PFSK-1 (cell line): ENCODE measurements around the gene TMEM163.

Source experiments
- FOXP2 ChIP-seq: optimal IDR thresholded peaks from 2 replicates; pipeline ENCODE3; 2011; ENCODE audit warnings: borderline replicate concordance, control low read depth, inconsistent platforms; ENCODE audit not compliant: insufficient read depth; ENCODE audit errors: extremely low read length, extremely low read depth
- POLR2AphosphoS5 ChIP-seq: IDR thresholded peaks from 2 replicates; pipeline ENCODE4 v1.6.1; 2012; ENCODE audit warnings: low read depth, mild to moderate bottlenecking, control low read depth, low read length, moderate library complexity
- SIN3A ChIP-seq: IDR thresholded peaks from 2 replicates; pipeline ENCODE4 v1.6.1; 2012; ENCODE audit warnings: mild to moderate bottlenecking, low read length, moderate library complexity, borderline replicate concordance; ENCODE audit not compliant: insufficient read depth
- TAF1 ChIP-seq: IDR thresholded peaks from 2 replicates; pipeline ENCODE4 v1.6.1; 2012; ENCODE audit warnings: low read length, control low read depth, borderline replicate concordance; ENCODE audit not compliant: insufficient read depth
- TF ChIP-seq, protein P1 (sequence below), 2 experiments: IDR thresholded peaks; 2 replicates each; pipeline versions ENCODE4 v1.6.1 to v1.8.0; 2011 to 2012; ENCODE audit warnings: low read depth in 2 of 2, low read length in 2 of 2, control low read depth in 1 of 2, inconsistent platforms in 1 of 2, mild to moderate bottlenecking in 1 of 2, moderate library complexity in 1 of 2; ENCODE audit not compliant: insufficient read depth in 1 of 2

The TMEM163 gene

DNA sequence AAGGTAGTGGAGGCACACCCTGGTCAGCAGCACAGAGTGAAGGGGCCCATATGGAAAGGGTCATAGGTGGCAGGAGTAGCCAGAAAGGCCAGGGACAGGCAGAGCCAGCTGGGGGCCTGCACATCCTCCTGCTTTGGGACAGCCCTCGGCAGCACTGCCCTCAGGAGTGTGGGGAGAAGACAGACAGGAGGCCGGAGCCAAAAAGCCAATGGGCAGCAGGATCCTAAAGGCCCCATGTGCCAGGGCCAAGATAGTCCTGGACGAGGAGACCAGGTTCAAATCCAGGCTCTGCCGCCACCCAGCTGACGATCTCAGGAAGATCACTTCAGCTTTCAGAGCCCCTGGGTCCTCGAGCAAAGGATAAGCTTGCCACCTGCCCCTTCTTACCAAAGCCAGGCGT is 220.1 kb downstream of the TMEM163 start:
- TF ChIP-seq FOXP2 (no peak), TAF1 (no peak), POLR2AphosphoS5 (no peak), SIN3A (no peak)
- TF ChIP-seq, protein P1, sequence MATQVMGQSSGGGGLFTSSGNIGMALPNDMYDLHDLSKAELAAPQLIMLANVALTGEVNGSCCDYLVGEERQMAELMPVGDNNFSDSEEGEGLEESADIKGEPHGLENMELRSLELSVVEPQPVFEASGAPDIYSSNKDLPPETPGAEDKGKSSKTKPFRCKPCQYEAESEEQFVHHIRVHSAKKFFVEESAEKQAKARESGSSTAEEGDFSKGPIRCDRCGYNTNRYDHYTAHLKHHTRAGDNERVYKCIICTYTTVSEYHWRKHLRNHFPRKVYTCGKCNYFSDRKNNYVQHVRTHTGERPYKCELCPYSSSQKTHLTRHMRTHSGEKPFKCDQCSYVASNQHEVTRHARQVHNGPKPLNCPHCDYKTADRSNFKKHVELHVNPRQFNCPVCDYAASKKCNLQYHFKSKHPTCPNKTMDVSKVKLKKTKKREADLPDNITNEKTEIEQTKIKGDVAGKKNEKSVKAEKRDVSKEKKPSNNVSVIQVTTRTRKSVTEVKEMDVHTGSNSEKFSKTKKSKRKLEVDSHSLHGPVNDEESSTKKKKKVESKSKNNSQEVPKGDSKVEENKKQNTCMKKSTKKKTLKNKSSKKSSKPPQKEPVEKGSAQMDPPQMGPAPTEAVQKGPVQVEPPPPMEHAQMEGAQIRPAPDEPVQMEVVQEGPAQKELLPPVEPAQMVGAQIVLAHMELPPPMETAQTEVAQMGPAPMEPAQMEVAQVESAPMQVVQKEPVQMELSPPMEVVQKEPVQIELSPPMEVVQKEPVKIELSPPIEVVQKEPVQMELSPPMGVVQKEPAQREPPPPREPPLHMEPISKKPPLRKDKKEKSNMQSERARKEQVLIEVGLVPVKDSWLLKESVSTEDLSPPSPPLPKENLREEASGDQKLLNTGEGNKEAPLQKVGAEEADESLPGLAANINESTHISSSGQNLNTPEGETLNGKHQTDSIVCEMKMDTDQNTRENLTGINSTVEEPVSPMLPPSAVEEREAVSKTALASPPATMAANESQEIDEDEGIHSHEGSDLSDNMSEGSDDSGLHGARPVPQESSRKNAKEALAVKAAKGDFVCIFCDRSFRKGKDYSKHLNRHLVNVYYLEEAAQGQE (IDR thresholded peaks at IDR 0.05; ENCODE audit: insufficient read depth in 1 of 2, low read depth in 2 of 2, low read length in 2 of 2) = no peak

DNA sequence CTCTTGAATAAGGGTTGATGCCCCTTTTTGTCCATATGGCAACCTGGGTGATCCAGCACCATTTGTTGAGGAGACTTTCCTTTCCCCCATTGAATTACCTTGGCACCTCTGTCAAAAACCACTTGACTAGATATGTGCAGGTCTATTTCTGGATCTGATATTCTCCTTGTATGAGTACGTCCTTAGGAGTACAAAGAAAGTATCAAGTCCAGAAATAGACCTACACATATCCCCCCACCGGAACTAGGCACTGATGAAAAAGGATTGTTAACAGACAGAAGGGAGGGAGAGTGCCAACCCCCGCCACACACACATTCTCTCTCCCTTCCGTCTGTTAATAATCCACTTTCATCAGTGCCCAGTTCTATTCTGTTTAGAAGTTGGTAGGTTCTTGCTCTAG is 225.0 kb downstream of the TMEM163 start:
- TF ChIP-seq SIN3A (no peak), POLR2AphosphoS5 (no peak), TAF1 (no peak), FOXP2 (no peak)
- TF ChIP-seq, protein P1 (IDR thresholded peaks at IDR 0.05; ENCODE audit: insufficient read depth in 1 of 2, low read depth in 2 of 2, low read length in 2 of 2) = no peak

DNA sequence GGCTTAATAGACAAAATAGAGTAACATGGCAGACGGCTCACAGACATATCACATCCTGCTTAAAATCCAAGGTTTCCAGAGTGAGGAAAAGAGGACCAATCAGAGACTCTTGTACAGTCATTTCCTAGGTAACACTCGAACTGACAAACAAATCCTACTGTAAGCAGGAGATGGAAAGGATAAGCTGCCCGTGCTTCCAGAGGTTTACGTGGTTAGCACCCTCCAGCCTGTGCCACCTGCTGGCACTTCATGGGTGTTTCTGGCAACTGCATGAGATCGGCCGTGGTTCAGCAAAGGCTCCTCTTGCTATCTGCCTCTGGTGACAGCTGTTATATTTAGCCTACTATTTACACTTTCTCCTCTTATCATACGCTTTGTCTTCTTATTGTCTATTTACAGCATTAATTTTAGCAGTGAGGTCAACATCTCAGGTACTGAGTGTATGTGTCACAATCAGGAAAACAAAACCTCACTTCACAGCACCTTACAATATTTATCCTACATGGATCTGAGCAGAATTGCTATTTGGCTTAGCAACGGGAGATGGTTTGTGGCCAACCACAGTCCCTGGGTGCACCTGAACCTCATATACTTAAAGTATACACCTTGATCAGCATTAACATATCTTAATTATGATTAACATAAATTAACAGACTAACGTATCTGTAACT is 226.9 kb downstream of the TMEM163 start:
- TF ChIP-seq, protein P1 (IDR thresholded peaks at IDR 0.05; ENCODE audit: insufficient read depth in 1 of 2, low read depth in 2 of 2, low read length in 2 of 2) = no peak
- TF ChIP-seq TAF1 (no peak), FOXP2 (no peak)

DNA sequence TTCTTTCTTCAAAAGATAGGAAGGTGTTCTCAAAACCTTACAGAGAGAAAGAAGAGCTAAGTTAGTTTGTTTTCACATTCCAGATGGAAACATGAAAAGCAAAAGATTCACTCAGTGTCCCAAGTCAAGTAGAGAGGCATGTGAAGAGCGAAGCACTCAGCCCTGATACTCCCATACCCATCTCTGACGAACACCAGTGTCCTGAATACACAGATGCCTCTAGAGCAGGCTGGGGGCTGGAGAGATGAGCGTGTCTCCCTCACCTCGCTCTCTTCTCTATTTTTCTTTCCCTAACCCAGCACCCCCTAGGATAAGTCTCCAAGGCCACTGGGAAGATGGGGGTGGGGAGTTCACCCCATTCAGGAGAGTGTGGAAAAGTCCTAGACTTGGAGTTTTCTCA is 227.8 kb downstream of the TMEM163 start:
- TF ChIP-seq SIN3A (no peak), TAF1 (no peak), FOXP2 (no peak), POLR2AphosphoS5 (no peak)
- TF ChIP-seq, protein P1 (IDR thresholded peaks at IDR 0.05; ENCODE audit: insufficient read depth in 1 of 2, low read depth in 2 of 2, low read length in 2 of 2) = no peak

DNA sequence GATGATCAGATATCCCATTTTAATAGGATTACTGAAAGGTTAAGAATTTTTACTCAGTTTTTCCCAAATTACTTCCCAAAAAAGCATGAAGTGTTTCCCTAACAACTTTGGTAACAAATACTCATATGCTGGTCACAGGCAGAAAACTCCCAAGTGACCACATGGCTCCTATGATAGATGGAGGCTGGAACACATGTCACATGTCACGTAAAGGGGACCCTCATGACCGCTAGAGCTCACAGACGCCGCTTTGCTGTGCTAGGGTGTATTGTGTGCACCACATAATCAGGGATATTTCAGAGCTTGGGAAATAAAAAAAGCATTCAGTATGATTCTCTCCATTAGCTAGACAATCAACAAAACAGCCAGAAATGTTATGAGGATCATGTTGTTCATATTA is 228.2 kb downstream of the TMEM163 start:
- TF ChIP-seq, protein P1 (IDR thresholded peaks at IDR 0.05; ENCODE audit: insufficient read depth in 1 of 2, low read depth in 2 of 2, low read length in 2 of 2) = no peak
- no peak for TF ChIP-seq FOXP2
- TF ChIP-seq TAF1 = no peak
- no peak for TF ChIP-seq POLR2AphosphoS5
